Measurements from ENCODE around the gene TWF2.

DNA sequence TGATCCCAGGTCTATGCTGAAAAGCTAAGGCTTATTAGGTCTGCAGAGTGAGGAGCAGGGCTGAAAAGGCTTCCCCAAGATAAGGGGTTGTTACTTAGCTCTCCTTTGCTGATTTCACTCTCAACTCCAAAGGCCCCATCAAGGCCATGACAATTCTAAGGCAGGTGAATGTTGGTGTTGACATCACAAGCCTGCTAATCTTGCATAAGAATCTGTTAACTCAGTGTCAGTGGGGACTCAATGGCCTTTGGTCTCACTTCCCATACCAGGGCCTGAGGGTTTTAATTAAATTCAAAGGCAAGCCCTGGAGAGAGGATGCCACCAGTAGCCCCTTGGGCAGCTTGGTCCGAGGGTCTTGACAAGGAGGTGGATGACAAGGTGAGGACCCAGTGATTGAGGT, 50.4 kb downstream of the TWF2 start:
- TF ChIP-seq, protein P1, sequence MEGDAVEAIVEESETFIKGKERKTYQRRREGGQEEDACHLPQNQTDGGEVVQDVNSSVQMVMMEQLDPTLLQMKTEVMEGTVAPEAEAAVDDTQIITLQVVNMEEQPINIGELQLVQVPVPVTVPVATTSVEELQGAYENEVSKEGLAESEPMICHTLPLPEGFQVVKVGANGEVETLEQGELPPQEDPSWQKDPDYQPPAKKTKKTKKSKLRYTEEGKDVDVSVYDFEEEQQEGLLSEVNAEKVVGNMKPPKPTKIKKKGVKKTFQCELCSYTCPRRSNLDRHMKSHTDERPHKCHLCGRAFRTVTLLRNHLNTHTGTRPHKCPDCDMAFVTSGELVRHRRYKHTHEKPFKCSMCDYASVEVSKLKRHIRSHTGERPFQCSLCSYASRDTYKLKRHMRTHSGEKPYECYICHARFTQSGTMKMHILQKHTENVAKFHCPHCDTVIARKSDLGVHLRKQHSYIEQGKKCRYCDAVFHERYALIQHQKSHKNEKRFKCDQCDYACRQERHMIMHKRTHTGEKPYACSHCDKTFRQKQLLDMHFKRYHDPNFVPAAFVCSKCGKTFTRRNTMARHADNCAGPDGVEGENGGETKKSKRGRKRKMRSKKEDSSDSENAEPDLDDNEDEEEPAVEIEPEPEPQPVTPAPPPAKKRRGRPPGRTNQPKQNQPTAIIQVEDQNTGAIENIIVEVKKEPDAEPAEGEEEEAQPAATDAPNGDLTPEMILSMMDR (IDR thresholded peaks at IDR 0.05; ENCODE audit: poor library complexity, severe bottlenecking), result no peak
- TF ChIP-seq TAF1 (IDR thresholded peaks at IDR 0.05; ENCODE audit: low read depth), result no peak

Measured in neural cell (in vitro differentiated cells).